Tibial nerve (tissue), 4 donors: ENCODE data around the gene DBI. TPM values are rescaled to one million over a fixed set of nuclear protein-coding genes. Genes with fewer than 3 reads are reported as not detected.

Experiments used
- DNase-seq, 2 donors: peaks; one replicate each; pipeline ENCODE4 v3.0.0-alpha.2; 2019; ENCODE audit warnings: low spot score in 2 of 2
- H3K27ac ChIP-seq, 4 donors: fragments of 200-600 bp; sonication (generic) in 3 of 4; one replicate each; pipeline ENCODE4 v1.5.1; 2017 to 2019; ENCODE audit warnings: mild to moderate bottlenecking in 1 of 4
- H3K27me3 ChIP-seq, 2 donors: fragments of 200-600 bp; sonication (generic) in 1 of 2; one replicate each; pipeline versions ENCODE4 v1.5.1 to v1.6.0; 2017 to 2019
- H3K36me3 ChIP-seq, 3 donors: fragments of 200-600 bp; sonication (generic); one replicate each; pipeline ENCODE4 v1.5.1; 2018 to 2019
- H3K4me1 ChIP-seq, 4 donors: fragments of 200-600 bp; sonication (generic) in 3 of 4; one replicate each; pipeline ENCODE4 v1.5.1; 2017 to 2019
- H3K4me3 ChIP-seq, 4 donors: fragments of 200-600 bp; sonication (generic) in 3 of 4; one replicate each; pipeline ENCODE4 v1.5.1; 2017 to 2019; ENCODE audit warnings: mild to moderate bottlenecking in 1 of 4, moderate library complexity in 1 of 4
- H3K9me3 ChIP-seq, 4 donors: fragments of 200-600 bp; sonication (generic) in 3 of 4; one replicate each; pipeline ENCODE4 v1.5.1; 2017 to 2019
- EP300 ChIP-seq, 2 donors: sonication (generic); formaldehyde crosslinking; IDR thresholded peaks; one replicate each; pipeline ENCODE4 v1.6.1; 2017; ENCODE audit warnings: antibody characterized with exemption in 2 of 2, mild to moderate bottlenecking in 1 of 2
- POLR2A ChIP-seq, 2 donors: fragments of 450-650 bp; IDR thresholded peaks; one replicate each; pipeline ENCODE4 v1.6.1; 2017; ENCODE audit warnings: antibody characterized with exemption in 2 of 2, mild to moderate bottlenecking in 2 of 2, moderate library complexity in 2 of 2
- WGBS, 2 donors: methylation state at CpG; one replicate each; pipeline ENCODE4 v1.1.5; 2018; 5-methylcytosine and 5-hydroxymethylcytosine counted together
- total RNA-seq, 4 donors: library from RNA; depleted of rRNA; stranded (reverse); fragments of >200 nt; gene quantifications; one replicate each; pipeline ENCODE4 v1.1.0, GENCODE V29; 2016
- TF ChIP-seq, protein P1 (sequence below), 5 experiments: fragments of 200-600 bp in 3 of 5; fragments of 450-650 bp in 2 of 5; sonication (generic) in 3 of 5; IDR thresholded peaks; one replicate each; pipeline ENCODE4 v1.5.1; 2016 to 2019; ENCODE audit warnings: antibody characterized with exemption in 5 of 5, mild to moderate bottlenecking in 3 of 5, moderate library complexity in 2 of 5

Gene DBI
- total RNA-seq, 4 donors from 2014 or later = 73.7 to 135 (median 105) TPM

DNA sequence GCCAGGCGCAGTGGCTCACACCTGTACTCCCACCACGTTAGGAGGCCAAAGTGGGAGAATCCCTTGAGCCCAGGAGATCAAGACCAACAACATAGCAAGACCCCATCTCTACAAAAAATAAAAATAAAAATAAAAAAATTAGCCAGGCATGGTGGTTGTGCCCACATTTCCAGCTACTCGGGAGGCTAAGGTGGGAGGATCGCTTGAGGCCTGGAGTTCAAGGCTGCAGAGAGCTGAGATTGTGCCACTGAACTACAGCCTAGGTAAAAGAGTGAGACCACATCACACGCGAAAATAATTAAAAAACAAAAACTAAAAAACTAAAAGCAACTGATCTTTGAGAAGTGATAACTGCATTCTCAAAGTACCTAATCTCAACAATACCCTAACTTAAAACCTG is 2.0 kb upstream of the DBI start:
- 84 to 94% methylated on average over 6 of the region's 6 CpGs for WGBS, 2 donors
- H3K4me3 ChIP-seq = no peak overlapping the region
- no peaks in the 10 kb centered on the region for H3K9me3 ChIP-seq
- no peak for DNase-seq
- peaks cover 0 to 15% (median 0%) of the 10 kb centered on the region in 3 donors for H3K36me3 ChIP-seq
- peaks cover 0 to 44% (median 18%) of the 10 kb centered on the region in 4 donors for H3K4me1 ChIP-seq
- TF ChIP-seq POLR2A (IDR thresholded peaks at IDR 0.05) (no peak), EP300 (IDR thresholded peaks at IDR 0.05) (no peak)
- TF ChIP-seq, protein P1, sequence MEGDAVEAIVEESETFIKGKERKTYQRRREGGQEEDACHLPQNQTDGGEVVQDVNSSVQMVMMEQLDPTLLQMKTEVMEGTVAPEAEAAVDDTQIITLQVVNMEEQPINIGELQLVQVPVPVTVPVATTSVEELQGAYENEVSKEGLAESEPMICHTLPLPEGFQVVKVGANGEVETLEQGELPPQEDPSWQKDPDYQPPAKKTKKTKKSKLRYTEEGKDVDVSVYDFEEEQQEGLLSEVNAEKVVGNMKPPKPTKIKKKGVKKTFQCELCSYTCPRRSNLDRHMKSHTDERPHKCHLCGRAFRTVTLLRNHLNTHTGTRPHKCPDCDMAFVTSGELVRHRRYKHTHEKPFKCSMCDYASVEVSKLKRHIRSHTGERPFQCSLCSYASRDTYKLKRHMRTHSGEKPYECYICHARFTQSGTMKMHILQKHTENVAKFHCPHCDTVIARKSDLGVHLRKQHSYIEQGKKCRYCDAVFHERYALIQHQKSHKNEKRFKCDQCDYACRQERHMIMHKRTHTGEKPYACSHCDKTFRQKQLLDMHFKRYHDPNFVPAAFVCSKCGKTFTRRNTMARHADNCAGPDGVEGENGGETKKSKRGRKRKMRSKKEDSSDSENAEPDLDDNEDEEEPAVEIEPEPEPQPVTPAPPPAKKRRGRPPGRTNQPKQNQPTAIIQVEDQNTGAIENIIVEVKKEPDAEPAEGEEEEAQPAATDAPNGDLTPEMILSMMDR (IDR thresholded peaks at IDR 0.05) = no peak
- no peaks in the 10 kb centered on the region for H3K27me3 ChIP-seq
- no peak overlapping the region for H3K27ac ChIP-seq

DNA sequence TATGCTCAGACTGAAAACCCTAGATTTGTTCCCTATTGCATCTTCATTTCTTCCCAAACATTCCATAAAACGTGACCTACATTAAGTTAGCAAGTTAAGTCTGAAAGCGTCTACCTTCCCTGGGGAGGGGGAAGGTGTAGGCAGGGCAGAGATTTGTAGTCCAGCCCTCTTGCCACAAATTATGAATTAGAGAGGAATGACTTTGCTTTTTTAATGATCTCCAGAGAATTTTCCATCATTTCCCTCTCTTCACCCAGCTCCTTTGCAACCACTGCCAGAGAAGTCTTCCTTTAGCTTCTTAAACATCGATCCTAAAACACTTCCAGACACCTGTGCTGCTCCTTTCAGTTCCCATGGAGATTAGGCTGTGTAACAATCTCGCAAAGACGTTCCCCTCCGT is 1.3 kb upstream of the DBI start:
- 47% methylated on average over 6 of the region's 6 CpGs for WGBS, 2 donors
- no peak for DNase-seq
- peak overlapping the region in 2 of 4 donors; percentile 88 to 91 for H3K27ac ChIP-seq

DNA sequence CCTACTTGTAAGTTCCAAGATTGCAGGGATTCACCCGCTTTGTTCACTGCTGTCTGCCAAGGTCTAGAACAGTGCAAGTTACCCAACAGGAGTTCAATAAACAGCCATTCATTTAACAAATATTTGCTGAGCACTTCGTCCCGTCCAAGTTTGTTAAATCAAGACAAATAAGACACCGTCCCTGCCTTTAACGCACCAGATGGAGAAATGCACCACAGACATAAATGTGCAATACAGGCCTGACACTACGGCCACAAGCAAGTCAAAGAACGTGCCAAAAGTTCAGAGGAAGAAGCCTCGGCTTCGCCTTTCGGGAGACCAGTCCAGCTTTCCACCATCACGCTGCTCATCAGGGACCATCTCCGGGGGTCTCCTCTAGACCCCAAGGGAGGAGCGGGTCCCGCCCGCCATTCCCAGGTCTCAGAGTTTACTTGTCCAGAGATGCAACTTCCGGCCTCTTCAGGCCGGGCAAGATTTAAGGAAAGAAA is 572 bp upstream of the DBI start:
- peak overlapping the region; percentile 69 to 91 (median 88) for H3K27ac ChIP-seq
- WGBS, 2 donors = 1 to 2% methylated on average over 8 to 17 of the region's 17 CpGs
- H3K9me3 ChIP-seq = no peaks in the 10 kb centered on the region
- H3K27me3 ChIP-seq = no peaks in the 10 kb centered on the region
- H3K4me1 ChIP-seq = peaks cover 0 to 53% (median 20%) of the 10 kb centered on the region in 4 donors
- DNase-seq = no peak
- H3K4me3 ChIP-seq = peak overlapping the region; percentile 63 to 84 (median 78)
- TF ChIP-seq POLR2A (IDR thresholded peaks at IDR 0.05) (no peak), EP300 (IDR thresholded peaks at IDR 0.05) (no peak)
- TF ChIP-seq, protein P1 (IDR thresholded peaks at IDR 0.05) = no peak
- peaks cover 0 to 29% (median 0%) of the 10 kb centered on the region in 3 donors for H3K36me3 ChIP-seq

More for the DNA sequence above, 1.3 kb upstream of the DBI start:
- no peak for TF ChIP-seq EP300 (IDR thresholded peaks at IDR 0.05)
- TF ChIP-seq, protein P1 (IDR thresholded peaks at IDR 0.05) = no peak
- Histone ChIP-seq H3K4me3 (peak overlapping the region in 3 of 4 donors; percentile 63 to 83 (median 73)), H3K4me1 (peaks cover 0 to 50% (median 19%) of the 10 kb centered on the region in 4 donors), H3K36me3 (peaks cover 0 to 22% (median 0%) of the 10 kb centered on the region in 3 donors), H3K27me3 (no peaks in the 10 kb centered on the region), H3K9me3 (no peaks in the 10 kb centered on the region)

DNA sequence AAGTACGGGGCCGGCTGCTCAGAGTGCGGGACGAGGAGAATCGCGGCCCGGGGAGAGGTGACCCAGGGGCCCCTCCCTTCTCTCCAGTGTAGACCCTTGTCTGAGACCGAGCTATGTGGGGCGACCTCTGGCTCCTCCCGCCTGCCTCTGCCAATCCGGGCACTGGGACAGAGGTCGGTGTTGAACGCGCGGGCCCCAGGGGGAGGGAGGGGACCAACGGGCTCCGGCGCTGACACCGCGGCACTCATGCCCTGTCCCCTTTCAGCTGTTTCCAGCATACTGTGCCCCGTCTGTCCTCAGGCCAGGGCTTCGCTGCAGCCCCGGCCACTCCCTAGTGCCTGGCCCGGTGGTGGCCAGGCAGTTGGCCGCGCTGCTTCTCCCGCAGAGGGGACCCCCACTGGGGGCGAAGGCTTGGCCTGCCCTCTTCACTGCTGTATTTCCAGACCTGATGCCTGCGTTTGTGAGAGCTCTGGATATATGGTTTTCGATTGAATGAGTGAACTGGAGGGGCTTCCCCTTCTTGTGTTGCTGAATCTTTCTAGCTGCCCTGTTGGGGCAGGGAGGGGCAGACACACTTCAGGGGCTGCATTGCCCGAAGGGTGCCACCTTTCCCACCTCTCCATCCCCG is 809 bp downstream of the DBI start:
- Histone ChIP-seq H3K27me3 (no peaks in the 10 kb centered on the region), H3K4me1 (peaks cover 0 to 65% (median 27%) of the 10 kb centered on the region in 4 donors), H3K9me3 (peaks cover 0 to under 1% (median 0%) of the 10 kb centered on the region in 4 donors), H3K27ac (peak overlapping the region; percentile 69 to 91 (median 86)), H3K36me3 (peaks cover 0 to 43% (median 3%) of the 10 kb centered on the region in 3 donors), H3K4me3 (peak overlapping the region; percentile 56 to 84 (median 78))
- no peak for DNase-seq
- no peak for TF ChIP-seq POLR2A (IDR thresholded peaks at IDR 0.05)
- TF ChIP-seq EP300 (IDR thresholded peaks at IDR 0.05) = no peak
- TF ChIP-seq, protein P1 (IDR thresholded peaks at IDR 0.05) = no peak
- 6 to 10% methylated on average over 21 to 32 of the region's 32 CpGs for WGBS, 2 donors

DNA sequence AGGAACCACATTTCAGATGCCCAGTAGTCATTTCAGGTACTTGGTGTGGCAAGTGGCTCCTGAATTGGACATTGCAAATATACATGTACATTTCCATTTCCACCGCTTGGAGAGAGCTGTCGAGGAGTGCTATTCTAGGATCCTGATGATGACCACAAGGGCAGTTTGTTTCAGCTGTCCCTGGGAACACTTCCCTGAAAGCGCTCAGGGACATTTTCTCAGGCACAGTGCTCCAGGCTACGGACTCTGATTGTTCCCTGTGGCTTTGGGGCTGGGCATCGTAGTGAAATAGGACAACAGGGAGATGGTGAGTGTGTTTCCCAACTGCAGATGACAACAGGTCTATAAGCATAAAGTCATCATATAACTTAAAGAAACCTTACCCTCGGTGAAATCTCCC is 3.1 kb downstream of the DBI start:
- no peak for DNase-seq
- peaks cover 0 to 56% (median 25%) of the 10 kb centered on the region in 4 donors for H3K4me1 ChIP-seq
- TF ChIP-seq POLR2A (IDR thresholded peaks at IDR 0.05) (no peak), EP300 (IDR thresholded peaks at IDR 0.05) (no peak)
- TF ChIP-seq, protein P1 (IDR thresholded peaks at IDR 0.05) = no peak
- peaks cover 0 to 19% (median 0%) of the 10 kb centered on the region in 4 donors for H3K9me3 ChIP-seq
- no peak overlapping the region for H3K4me3 ChIP-seq
- H3K27me3 ChIP-seq = no peaks in the 10 kb centered on the region
- peaks cover 0 to 66% (median 11%) of the 10 kb centered on the region in 3 donors for H3K36me3 ChIP-seq
- peak overlapping the region in 2 of 4 donors; percentile 91 for H3K27ac ChIP-seq
- 79 to 91% methylated on average over 6 of the region's 6 CpGs for WGBS, 2 donors
